C1 segment of cervical spinal cord (tissue), 14 donors: ENCODE results near the gene RAPGEF5.

ENCODE experiments used
- DNase-seq, 14 donors: peaks; one replicate each; lab custom pipeline; 2025; lab: John Stamatoyannopoulos, UW

Gene RAPGEF5

DNA sequence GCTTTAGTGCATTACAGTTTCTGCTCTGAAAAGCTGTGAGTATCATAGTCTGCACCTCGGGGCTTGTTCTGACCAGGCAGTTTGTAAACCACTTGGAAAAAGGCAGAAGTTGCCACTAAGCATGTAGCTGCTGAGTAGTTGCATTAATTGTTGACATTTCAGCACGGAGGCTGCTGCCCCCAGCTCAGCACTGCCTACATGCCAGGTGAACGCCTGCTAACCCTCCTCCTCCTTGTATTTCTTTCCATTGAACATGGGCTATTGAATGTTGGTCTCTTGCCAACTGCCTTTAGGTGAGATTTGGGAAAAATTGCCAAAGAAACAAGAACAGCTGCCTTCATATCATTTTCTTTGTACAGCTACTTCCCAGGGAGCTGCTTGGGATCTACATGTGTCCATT is 164.2 kb downstream of the RAPGEF5 start:
- no peak for DNase-seq

DNA sequence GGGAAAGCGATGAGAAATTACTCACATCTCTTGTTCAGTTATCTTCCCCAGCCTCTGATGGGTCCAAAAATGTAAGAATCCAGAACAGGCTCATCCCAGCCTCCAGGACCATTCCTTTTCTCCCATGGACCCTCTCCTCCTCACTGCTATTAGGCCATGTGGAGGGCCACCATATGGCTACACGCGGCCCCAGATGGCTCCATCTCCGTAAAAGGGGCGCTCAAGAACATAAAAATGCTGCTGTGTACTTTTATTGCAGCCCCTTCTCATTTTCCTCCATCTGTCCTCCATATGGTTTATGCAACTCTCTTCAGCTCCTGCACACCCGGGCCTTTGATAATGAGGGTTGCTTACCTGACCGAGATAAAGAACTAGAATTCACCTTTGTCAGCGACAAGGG is 166.2 kb downstream of the RAPGEF5 start:
- DNase-seq: no peak

DNA sequence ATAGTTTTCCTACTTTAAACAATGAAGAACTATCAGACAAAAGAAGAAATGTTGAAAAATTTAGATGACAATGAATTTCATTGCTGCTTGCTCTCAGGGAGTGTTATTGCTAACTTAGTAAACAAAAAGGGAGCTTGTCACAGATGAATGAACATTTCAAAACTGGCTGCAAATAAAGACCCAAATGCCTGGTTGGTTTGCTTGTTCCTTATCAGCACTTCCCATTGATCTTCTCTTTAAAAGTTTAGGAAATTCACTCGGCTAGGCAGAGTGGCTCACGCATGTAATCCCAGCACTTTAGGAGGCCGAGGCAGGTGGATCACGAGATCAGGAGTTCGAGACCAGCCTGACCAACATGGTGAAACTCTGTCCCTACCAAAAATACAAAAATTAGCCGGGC is 167.2 kb downstream of the RAPGEF5 start:
- no peak for DNase-seq

DNA sequence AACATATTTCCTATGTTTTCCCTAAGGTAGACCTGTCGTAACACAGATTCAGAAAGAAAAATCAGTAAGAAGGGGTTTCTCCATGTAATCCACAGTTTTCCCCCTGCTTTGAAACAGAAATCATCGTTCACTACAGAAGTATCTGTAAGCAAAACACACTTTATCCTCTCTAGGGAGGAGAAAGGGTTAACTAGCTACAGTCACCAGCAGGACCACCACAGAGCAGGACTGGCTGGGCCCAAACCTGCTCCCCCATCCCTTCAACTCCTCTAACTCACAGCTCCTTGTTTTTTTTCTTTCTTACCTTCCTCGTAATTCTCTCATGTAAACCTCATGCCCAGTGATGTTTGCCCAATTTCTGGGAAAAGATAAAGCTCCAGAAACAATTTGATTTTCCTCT is 167.7 kb downstream of the RAPGEF5 start:
- DNase-seq: no peak

DNA sequence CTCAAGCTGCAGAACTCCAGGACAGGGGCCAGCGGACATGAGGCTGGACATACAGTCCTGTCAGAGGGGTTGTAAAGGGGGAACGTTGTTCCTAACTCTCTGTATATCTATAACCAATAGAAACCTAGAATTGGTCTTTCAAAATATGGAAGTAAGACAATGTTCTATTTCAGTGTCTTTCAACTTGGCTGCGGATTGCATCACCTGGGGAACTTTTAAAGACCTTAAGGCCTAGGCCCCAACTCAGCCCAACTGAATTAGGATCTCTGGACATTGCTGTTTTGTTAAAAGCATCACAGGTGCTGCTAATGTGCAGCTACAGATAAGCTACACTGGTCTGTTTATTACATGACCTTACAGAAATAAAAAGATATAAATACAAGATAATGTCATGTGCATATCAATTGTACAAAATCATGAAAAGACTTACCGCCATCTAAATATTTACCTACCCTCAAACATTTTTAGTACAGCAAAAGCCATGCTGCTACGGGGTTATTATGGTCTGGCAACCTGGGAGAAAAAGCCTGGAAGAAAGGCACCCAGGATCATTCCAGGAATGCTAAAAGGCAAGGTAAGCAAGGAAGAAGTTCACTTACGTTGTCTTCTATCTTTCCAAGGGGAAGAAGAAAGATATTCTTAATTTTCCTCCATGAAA is 169.1 kb downstream of the RAPGEF5 start:
- DNase-seq: no peak

DNA sequence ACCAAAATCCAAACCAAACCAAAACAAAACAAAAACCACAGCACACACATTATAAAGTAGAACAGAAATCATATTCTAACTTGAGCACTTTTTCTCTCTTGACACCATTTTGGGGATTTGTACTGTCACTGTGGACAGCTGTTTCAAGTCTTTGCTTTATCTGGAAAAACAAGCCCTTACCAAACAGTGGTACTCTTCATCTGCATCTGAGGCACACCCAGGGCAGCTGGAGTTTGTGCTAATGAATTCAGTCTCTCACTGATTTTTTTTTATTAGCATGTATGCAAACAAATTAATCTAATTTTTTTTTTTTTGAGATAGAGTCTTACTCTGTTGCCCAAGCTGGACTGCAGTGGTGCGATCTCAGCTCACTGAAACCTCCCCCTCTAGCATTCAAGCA is 171.4 kb downstream of the RAPGEF5 start:
- no peak for DNase-seq

DNA sequence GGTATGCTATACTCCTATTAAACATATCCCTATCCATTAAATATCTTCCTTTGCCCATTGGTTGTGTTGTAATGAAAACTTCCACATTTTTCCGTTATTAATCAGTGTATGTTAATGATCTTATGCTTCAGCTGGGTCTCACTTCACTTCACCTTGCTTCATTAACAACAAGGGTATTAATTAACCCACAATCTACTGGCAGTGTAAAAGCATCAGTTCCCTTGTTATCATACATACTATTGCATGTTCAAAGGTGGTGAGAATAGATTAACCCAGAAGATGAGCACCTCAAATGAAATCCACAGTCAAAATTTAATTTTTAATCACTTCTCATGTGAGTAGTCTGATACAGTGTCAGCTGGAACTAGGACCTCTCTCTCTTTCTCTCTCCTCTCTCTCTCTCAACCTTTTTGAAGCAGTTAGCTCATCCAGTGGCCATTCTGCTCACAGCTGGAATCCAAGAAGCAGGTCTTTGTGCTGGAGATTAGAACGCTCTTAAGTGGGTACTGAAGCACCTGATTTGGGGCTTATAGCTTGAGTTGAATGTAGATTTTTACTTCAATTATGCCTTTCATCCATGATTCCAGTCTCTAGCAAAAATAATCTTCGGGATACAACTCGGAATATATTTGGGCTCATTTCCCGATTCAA is 172.3 kb downstream of the RAPGEF5 start:
- no peak for DNase-seq

DNA sequence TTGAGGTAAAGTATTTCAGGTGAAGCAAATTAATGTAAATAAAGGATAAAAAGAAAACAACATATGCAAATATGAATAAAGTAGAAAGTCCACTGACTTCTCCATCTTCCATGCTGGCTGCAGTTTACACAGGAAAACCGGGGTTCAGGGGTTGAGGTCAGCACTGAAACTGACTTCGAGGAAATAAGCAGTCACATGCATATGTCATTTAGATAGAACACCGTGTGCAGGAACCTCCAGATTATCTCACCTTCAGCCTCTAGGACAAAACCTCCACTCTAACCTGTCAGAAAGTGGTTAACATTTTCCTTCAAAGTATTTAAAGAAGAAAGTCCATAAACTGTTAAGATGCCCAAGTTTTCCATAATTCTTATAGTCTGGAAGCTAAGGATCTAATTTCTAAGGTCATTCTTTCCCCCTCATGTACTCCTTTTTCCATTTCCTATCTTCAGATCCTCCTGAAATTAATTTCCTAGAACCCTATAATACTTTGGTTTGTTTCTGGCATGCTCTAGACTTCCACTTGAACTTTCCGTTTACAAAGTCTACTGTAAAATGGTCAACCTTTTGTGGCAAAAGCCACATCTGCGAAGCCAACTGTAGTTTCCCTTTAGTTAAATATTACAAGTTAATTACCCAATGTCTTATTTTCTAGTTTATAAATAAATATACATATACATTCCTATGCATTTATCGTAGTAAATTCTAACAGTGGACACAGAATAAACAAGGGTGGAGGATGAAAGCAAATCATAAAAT is 173.3 kb downstream of the RAPGEF5 start:
- DNase-seq: no peak

DNA sequence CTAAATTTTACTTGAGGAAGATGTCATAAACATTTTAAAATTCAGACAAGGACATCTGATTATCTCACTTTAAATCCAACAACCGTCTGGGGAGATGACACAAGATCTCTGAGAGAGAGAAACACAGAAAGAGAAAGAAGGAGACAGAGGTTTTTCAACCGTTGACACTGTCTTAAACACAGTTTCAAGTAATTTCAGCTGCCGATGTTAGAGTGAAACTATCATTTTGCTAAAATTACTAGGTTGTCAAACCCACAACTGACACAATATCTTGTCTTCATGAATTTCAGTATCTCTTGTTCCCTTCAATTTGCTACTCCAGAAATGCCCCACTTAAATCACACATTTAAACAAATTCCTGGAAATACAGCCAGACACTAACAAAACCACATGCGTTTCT is 174.8 kb downstream of the RAPGEF5 start:
- DNase-seq: no peak

DNA sequence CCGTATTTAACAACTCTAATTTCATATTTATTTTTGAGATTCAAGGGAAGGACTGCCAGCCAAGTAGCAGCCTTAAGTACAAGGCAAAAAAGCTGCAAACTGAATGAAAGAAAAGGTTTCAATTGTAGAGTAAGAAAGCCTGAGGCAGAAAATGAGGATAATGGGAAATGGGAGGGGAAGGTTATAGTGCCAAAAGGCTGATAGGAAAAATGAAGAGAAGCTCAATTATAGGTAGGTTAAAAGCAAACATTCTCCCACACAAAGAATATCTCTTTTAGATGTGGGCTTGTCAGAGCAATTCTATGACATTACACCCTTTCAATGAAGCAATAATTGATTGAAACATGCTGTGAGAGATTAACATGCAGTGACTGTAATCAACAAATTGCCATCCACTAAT is 175.3 kb downstream of the RAPGEF5 start:
- no peak for DNase-seq

DNA sequence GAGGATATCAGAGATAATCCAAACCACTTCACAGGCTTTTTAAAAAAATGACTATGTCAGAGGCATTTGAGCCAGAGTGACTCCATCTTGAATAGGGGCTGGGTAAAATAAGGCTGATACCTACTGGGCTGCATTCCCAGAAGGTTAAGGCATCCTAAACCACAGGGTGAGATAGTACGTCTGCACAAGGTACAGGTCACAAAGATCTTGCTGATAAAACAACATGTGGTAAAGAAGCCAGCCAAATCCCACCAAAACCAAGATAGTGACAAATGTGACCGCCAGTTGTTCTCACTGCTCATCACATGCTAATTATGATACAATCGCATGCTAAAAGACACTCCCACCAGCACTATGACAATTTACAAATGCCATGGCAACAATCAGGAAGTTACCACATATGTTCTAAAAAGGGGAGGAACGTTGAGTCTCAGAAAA is 177.5 kb downstream of the RAPGEF5 start:
- DNase-seq: no peak

DNA sequence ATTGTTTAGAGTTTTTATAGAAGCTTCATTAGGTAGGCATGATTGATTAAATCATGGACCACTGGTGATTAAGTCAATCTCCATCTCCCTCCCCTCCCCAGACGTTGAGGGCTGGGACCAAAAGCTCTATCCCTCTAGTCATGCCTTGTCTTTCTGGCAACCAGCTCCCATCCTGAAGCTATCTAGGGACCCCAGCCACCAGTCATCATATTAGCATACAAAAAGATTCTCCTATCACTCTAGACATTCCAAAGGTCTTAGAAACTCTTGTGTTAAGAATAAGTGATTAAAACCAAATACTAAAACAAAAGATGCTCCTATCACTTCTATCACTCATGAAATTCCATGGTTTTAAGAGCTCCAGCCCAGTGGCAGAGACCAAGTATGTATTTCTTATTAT is 178.2 kb downstream of the RAPGEF5 start:
- DNase-seq: no peak

DNA sequence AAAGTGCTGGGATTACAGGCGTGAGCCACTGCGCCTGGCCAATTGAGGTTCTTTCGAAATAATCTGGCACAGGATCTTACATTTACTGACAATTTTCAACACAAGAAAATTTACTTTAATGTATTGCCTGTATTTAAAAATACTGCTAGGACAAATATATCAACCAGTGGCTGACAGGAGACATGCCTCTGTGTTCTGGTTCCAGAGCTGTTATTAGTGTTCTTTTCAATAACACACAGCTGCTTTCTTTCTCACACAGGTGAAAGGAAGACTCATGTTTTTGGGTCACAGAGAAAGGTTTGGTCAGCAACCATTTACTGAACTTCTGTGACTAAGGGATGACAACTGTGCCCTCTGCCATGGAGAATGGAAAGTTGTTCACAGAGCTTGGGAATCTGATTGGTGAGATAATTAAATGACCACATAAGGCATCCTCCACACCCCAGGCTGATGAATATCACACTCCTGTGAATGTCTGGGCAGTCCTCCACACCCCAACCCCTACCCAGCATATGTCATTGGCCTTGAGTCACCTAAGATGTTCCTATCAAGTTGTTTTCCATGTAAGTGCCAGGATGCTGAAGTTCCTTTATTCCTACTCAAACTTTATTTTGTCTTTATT is 180.1 kb downstream of the RAPGEF5 start:
- no peak for DNase-seq

DNA sequence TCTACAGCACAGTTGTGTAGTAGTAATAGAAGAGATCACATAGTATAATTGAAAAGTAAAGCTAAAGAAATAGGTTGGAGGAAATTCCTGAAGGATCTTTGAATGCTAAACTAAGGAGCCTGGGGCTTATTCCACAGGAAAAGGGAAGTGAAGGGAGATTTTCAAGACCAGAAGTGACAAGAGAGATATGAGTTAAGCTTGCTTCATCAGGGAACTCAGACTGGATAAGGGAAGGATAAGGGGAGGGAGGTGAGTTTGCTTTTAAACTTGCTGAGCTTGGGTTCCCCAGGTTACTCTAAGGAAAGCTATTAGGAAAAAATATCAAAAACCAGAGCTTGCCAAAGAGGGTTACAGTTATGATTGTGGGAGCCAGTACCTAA is 182.4 kb downstream of the RAPGEF5 start:
- DNase-seq: no peak

DNA sequence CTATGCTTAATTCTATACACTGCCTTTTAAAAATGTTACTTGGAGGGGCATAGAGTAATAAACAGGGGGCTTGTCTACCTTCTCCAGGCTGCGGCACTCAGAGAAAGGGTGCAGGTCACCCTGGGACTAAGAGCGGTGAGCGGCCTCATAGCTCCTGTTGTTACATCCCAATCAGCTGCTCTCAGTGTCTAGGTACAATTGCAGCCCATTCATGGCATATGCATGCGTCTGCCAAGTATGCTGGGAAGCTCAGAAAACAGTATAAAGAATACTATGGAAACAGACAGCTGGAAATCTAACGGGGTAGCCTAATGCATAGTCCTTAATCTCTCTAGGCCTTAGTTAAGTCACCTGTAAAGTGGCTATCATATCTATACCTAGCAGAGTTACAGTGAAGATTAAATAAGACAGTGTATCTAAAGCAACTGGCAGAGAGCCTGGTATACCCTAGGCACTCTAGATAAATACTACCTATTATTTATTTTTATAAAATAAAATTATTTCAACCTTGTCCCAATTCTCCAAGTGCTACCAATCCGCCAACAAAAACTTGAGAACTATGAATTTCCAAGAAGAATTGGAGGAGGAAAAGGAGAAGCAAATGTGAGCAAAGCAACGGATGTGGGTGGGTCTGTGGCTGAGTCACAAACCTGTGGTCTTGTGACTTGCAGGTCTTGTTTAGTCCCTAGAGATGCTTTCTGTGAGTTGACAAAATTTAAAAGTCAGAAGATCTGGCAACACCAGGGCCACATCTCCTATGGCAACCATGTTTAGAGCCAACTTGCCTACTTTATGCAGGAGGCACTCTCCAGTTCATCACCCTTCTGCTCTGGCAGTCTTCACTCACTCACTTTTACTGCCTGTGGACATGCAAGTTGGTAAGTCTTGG is 183.0 kb downstream of the RAPGEF5 start:
- no peak for DNase-seq

DNA sequence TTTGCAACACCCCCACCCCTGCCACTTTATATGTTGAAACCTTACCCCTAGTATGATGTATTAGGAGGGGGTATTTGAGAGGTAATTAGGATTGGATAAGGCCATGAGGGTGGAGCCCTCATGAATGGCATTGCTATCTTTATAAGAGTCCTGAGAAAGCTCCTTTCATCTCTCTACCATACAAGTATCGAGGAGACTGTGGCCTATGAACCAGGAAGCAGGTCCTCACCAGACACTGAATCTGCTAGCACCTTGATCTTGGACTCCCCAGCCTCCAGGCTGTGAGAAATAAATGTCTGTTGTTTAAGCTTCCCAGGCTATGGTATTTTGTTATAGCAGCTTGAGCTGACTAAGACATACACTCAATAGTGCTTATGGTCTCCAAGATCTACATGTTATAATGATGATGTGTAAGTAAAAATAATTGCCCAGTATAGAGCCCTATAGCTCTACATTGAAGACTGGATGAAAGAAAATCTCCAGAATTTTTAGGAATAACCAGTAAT is 188.8 kb downstream of the RAPGEF5 start:
- no peak for DNase-seq

DNA sequence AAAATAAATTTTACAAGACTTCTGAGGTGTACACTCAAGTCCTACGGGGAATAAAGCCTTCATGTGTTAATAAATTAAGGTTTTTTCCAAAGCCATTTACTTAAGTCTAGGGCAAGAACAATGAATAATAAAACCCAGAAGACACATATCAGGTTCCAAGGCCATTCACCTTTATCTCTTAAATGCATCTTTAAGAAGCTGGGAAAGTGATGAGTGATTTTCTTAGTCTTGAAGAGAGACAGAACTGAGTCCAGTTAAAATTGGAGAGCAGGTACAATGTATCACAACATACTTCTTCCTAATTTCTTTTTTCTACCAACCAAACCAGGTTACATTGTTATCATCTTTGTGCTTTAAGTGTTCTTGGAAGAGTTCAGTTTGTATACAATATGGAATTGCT is 189.5 kb downstream of the RAPGEF5 start:
- DNase-seq: no peak

DNA sequence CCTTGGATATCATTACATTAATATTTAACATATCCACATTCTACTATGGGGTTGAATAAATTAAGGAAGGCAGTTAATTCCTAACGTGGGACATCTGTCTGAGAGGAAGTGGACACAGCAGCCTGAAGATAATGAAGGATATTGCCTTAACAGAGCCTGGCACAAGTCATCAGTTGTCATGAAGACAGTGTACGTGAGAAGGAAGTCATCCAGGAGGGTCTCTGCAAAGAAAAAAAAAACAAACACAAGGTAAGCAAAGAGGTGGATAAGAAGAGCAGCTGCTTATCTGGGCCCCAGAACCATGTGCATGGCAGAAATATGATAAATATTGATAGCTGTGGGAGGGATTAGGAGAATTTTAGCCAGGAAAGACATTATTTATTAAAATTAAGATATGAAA is 190.0 kb downstream of the RAPGEF5 start:
- no peak for DNase-seq

DNA sequence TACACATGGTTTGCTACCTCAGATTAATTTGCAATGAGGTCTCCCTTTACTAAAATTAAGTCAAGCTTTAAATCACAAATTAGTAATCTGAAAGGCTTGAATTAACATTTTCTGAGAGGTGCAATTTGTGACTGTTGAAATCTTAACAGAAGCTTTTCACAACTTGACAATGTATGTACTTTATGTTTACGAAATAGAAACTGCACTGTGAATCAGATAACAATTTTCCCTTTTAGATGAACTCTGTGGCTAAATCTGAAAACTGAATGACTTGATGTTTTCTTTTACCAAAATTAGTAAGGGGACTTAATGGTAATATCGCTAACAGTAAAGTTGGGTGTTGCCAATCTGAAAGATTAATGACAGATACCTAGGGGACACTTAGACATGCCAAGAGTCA is 197.6 kb downstream of the RAPGEF5 start:
- no peak for DNase-seq

DNA sequence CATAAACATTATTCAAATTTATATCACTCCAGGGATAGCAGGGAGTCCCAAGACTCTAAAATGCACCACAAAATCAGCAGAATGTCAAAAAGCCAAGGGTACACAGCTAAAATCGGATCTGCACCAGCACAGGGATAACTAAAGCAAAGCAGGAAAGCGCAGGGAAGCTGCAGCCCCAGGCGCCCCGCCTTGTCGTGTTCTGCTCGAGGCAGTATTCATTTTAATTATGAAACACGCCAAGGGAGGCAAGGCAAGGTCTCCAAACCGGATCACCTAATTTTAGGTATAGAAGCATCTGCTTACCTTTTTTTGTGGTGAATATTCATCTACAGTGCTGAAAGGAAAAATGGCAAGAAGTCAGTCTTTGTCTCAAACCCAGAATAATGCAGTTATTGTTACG is 199.4 kb downstream of the RAPGEF5 start:
- no peak for DNase-seq

DNA sequence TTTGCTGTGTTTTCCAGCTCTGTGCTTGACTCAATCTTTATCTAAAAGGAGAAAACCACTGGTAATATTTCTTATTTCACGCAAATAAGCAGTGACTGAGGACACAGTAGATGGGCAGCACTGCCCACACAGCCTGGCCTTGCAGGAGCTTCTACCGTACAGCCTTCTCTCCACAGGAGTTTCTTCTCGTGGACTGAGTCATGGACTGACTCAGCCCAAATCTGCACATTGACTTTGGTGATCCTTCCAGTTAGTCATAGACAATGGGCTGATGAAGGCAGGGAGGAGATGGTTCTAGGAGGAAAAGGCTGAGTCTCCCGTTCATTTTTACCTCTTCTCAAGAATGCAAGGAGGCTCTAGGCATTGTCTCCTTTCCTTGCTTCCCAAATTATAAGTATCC is 200.7 kb downstream of the RAPGEF5 start:
- no peak for DNase-seq
